ENCODE data around the gene CBLB.

Gene CBLB

DNA sequence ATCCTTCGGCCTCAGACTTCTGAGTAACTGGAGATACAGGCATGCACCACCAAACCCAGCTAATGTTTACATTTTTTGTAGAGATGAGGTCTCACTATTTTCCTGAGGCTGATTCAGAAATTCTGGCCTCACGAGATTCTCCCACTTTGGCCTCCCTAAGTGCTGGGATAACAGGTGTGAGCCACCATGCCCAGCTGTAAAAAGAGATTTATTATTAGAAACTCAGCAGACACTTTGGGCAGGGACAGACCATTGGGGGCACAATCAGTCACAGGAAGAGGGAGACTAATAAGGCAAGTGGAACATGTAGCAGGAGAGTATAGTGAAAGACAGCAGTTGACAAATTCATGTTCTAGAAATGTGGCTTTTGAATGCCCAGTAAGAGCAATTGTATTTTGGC is 249.2 kb downstream of the CBLB start:
- DNase-seq (ENCODE audit: low read depth): no peak
- no peak overlapping the region for H3K4me3 ChIP-seq (ENCODE audit: low read depth, low read length)
- TF ChIP-seq, protein P1, sequence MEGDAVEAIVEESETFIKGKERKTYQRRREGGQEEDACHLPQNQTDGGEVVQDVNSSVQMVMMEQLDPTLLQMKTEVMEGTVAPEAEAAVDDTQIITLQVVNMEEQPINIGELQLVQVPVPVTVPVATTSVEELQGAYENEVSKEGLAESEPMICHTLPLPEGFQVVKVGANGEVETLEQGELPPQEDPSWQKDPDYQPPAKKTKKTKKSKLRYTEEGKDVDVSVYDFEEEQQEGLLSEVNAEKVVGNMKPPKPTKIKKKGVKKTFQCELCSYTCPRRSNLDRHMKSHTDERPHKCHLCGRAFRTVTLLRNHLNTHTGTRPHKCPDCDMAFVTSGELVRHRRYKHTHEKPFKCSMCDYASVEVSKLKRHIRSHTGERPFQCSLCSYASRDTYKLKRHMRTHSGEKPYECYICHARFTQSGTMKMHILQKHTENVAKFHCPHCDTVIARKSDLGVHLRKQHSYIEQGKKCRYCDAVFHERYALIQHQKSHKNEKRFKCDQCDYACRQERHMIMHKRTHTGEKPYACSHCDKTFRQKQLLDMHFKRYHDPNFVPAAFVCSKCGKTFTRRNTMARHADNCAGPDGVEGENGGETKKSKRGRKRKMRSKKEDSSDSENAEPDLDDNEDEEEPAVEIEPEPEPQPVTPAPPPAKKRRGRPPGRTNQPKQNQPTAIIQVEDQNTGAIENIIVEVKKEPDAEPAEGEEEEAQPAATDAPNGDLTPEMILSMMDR (IDR thresholded peaks at IDR 0.05; ENCODE audit: control insufficient read depth, extremely low read depth, insufficient read depth): no peak

- TF ChIP-seq, protein P1 (IDR thresholded peaks at IDR 0.05; ENCODE audit: control insufficient read depth, extremely low read depth, insufficient read depth): no peak
- no peak overlapping the region for H3K4me3 ChIP-seq (ENCODE audit: low read depth, low read length)
- DNase-seq (ENCODE audit: low read depth): no peak
Observed at GRCh38 chr3:105618556-105618955, 250.3 kb downstream of the CBLB start.

DNA sequence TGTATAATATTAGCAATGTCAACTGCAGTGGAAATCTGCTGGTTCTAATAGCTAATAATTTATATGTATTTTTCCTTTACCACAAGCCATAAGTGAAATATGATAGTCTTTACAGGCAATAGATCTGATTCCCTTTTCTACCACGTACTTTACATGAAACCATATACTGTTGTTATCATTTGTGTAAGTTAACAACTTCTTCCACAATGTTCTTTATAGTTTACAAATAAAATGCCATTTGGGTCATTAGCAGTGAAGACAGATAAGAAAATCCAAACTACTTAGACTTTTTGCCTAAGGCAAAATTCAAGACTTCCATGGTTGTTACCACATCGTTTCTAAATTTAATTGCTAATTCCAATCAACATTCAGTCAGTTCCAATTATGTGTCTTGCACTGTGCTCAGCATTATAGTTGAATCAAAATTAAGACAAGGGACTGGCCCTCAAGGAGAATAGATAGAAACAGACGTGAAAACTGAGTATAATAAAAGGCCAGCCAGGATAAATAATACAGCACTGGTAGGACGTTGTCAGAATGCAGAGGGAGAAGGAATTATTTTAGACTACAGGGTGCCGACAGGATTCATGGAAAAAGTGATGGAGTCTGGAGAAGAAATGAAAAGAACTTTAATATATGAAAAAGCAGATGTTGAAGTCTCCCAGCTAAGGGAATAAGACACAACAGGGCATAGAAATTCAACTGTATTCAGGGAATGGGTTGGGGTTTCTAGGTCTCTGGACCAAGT is 252.3 kb downstream of the CBLB start:
- no peak overlapping the region for H3K4me3 ChIP-seq (ENCODE audit: low read depth, low read length)
- TF ChIP-seq, protein P1 (IDR thresholded peaks at IDR 0.05; ENCODE audit: control insufficient read depth, extremely low read depth, insufficient read depth): no peak

DNA sequence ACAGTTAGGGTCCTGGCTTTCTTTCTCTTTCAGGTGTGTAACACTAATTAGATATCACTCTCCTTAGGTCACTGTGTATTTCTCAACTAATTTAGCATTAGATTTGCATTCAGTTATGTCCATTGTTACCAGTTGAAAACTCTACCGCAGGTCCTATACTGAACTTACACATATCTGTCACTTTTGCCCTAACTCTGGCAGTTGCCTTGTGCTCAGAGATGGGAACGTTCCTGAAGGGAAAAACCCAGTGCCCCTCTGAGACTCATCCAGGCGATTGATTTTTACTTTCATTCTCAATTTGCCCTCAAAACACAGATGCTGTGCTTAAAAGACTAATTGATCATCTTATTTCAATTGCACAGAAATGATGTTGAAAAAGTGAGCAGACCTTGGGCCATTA is 253.0 kb downstream of the CBLB start:
- DNase-seq (ENCODE audit: low read depth): no peak
- TF ChIP-seq, protein P1 (IDR thresholded peaks at IDR 0.05; ENCODE audit: control insufficient read depth, extremely low read depth, insufficient read depth): no peak
- no peak overlapping the region for H3K4me3 ChIP-seq (ENCODE audit: low read depth, low read length)

More for the DNA sequence above, 252.3 kb downstream of the CBLB start:
- peak; percentile 59 for DNase-seq (ENCODE audit: low read depth)

DNA sequence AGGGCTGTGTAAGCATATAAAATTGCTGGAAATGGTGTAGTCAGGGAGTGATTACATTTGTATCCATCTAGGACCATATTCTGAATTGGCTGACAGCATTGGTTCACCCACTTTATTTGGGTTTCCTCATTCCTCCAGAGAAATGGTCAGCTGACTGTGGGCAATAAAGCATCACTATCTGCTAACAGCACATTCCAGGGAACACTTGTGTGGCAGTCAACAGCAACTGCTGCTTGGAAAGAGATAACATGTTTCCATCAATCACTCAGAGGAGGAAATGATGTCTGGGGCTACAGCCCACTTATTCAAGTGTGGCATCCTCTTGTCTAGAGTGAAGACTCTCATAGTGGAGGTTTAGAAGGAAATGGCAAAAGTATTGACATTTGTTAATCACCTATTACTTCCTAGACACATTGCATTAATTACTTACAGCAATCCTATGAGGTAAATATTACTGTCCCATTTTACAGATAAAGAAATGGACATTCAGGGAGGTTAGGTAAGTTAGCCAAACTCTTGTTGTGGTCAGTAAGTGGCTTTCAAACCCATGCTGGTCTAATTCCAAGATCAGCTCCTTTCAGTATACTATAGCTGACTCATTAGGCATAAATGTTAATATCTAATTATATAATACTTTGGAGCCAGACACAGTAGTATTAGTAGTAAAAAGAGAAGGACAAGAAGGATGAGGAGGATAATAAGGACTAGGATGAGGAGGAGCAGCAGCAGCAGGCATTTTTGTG is 254.4 kb downstream of the CBLB start:
- TF ChIP-seq, protein P1 (IDR thresholded peaks at IDR 0.05; ENCODE audit: control insufficient read depth, extremely low read depth, insufficient read depth): no peak
- no peak overlapping the region for H3K4me3 ChIP-seq (ENCODE audit: low read depth, low read length)
- DNase-seq (ENCODE audit: low read depth): no peak

GRCh38 chr3:105613120-105613519 is 255.7 kb downstream of the CBLB start:
- no peak overlapping the region for H3K4me3 ChIP-seq (ENCODE audit: low read depth, low read length)
- TF ChIP-seq, protein P1 (IDR thresholded peaks at IDR 0.05; ENCODE audit: control insufficient read depth, extremely low read depth, insufficient read depth): no peak
- DNase-seq (ENCODE audit: low read depth): no peak

All from LNCaP clone FGC (cell line).